Glutamatergic neuron (in vitro differentiated cells): Measurements from ENCODE around the gene INSL6. TPM values are rescaled to one million over a fixed set of nuclear protein-coding genes. Genes with fewer than 3 reads are reported as not detected.

Experiments
- DNase-seq: peaks from one replicate; pipeline ENCODE4 v3.0.0; 2022
- H3K27ac Mint-ChIP-seq: one replicate; pipeline ENCODE4 v1.8.0; 2020; ENCODE audit warnings: mild to moderate bottlenecking, mixed read lengths, inconsistent platforms; ENCODE audit not compliant: unreplicated experiment
- H3K27me3 Mint-ChIP-seq: one replicate; pipeline ENCODE4 v1.8.0; 2020; ENCODE audit warnings: mild to moderate bottlenecking, moderate library complexity, mixed read lengths, inconsistent platforms; ENCODE audit not compliant: unreplicated experiment
- H3K36me3 Mint-ChIP-seq: one replicate; pipeline ENCODE4 v1.8.0; 2020; ENCODE audit warnings: mild to moderate bottlenecking, mixed read lengths, inconsistent platforms; ENCODE audit not compliant: unreplicated experiment
- H3K4me1 Mint-ChIP-seq: one replicate; pipeline ENCODE4 v1.8.0; 2020; ENCODE audit warnings: mild to moderate bottlenecking, low read depth, mixed read lengths, inconsistent platforms; ENCODE audit not compliant: unreplicated experiment
- H3K4me3 Mint-ChIP-seq: one replicate; pipeline ENCODE4 v1.8.0; 2020; ENCODE audit warnings: mild to moderate bottlenecking, mixed read lengths, inconsistent platforms; ENCODE audit not compliant: unreplicated experiment
- H3K9me3 Mint-ChIP-seq: one replicate; pipeline ENCODE4 v1.8.0; 2020; ENCODE audit warnings: mild to moderate bottlenecking, moderate library complexity, mixed read lengths, inconsistent platforms; ENCODE audit not compliant: unreplicated experiment
- total RNA-seq: library from RNA; stranded (reverse); fragmentation: NEBNext Ultra II Directional; extraction: Animal tissue kit (Norgen Biotek cat#: 25700); gene quantifications from one replicate; pipeline ENCODE4 v1.2.1, GENCODE V29; 2021; ENCODE audit not compliant: unreplicated experiment
- TF ChIP-seq, protein P1 (sequence below): fragments of 200-600 bp; sonication (generic); IDR thresholded peaks from one replicate; pipeline ENCODE4 v1.5.0; 2021; ENCODE audit not compliant: partially characterized antibody, unreplicated experiment

The INSL6 gene
- total RNA-seq, 1 donor from 2014 or later = not detected

GRCh38 chr9:5193345-5193744 lies 7.9 kb upstream of the INSL6 start:
- DNase-seq = no peak
- Mint-ChIP-seq H3K27me3 (no peaks in the 10 kb centered on the region), H3K4me3 (no peak overlapping the region), H3K27ac (no peak overlapping the region), H3K36me3 (no peaks in the 10 kb centered on the region), H3K4me1 (no peaks in the 10 kb centered on the region), H3K9me3 (no peaks in the 10 kb centered on the region)
- TF ChIP-seq, protein P1, sequence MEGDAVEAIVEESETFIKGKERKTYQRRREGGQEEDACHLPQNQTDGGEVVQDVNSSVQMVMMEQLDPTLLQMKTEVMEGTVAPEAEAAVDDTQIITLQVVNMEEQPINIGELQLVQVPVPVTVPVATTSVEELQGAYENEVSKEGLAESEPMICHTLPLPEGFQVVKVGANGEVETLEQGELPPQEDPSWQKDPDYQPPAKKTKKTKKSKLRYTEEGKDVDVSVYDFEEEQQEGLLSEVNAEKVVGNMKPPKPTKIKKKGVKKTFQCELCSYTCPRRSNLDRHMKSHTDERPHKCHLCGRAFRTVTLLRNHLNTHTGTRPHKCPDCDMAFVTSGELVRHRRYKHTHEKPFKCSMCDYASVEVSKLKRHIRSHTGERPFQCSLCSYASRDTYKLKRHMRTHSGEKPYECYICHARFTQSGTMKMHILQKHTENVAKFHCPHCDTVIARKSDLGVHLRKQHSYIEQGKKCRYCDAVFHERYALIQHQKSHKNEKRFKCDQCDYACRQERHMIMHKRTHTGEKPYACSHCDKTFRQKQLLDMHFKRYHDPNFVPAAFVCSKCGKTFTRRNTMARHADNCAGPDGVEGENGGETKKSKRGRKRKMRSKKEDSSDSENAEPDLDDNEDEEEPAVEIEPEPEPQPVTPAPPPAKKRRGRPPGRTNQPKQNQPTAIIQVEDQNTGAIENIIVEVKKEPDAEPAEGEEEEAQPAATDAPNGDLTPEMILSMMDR = no peak

- Mint-ChIP-seq H3K27me3 (no peaks in the 10 kb centered on the region), H3K4me3 (no peak overlapping the region), H3K9me3 (no peaks in the 10 kb centered on the region), H3K36me3 (no peaks in the 10 kb centered on the region), H3K4me1 (no peaks in the 10 kb centered on the region), H3K27ac (no peak overlapping the region)
- TF ChIP-seq, protein P1 = no peak
- DNase-seq = no peak
These were observed 6.5 kb upstream of the INSL6 start for GRCh38 chr9:5191985-5192384.

DNA sequence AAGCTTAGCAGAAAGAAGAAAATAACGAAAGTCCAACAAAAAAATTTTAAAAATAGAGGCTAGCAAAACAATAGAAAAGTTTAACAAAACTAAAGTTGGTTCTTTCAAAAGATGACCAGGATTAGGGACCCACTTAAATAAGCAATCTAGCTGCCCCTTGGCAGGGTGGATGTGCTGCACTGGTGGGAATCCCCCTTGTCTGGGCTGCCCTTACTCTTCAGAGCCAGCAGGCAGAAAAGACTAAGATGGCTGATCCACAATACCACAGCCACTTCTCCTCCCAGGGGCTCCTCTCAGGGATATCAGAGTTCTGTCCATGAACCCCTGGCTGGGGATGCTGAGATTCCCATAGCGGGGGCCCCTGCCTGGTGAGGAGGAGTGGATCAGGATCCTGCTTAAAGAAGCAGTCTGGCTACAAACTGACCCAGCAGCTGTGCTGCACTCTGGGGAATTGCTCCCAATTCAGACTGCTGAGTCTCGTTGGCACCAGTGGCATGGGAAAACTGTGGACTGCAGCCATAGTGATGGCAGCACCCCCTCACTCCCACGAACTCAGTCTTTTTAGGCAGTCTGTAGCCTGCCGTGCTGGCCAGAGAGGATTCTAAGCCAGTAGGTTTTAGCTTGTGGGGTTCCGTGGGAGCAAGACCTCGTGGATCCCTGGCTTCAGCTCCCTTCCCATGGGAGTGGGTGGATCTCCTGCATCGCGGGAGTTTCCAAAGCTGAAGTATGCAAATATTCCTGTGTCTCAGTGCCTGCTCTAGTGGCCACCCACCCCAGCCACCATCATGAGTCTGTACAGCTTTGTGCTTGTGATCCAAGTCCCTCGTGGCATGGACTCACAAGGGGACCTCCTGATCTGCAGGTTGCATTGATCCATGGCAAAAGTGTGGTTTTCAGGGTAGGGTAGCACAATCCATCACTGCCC lies 2.9 kb upstream of the INSL6 start:
- H3K4me3 Mint-ChIP-seq = no peak overlapping the region
- DNase-seq = no peak
- H3K4me1 Mint-ChIP-seq = no peaks in the 10 kb centered on the region
- no peaks in the 10 kb centered on the region for H3K27me3 Mint-ChIP-seq
- TF ChIP-seq, protein P1 = no peak
- no peaks in the 10 kb centered on the region for H3K9me3 Mint-ChIP-seq
- no peaks in the 10 kb centered on the region for H3K36me3 Mint-ChIP-seq
- no peak overlapping the region for H3K27ac Mint-ChIP-seq

- DNase-seq = no peak
These were observed 1.2 kb upstream of the INSL6 start for GRCh38 chr9:5186416-5187169.

More at GRCh38 chr9:5186416-5187169, 1.2 kb upstream of the INSL6 start:
- Mint-ChIP-seq H3K27ac (no peak overlapping the region), H3K27me3 (no peaks in the 10 kb centered on the region), H3K4me1 (no peaks in the 10 kb centered on the region), H3K4me3 (no peak overlapping the region), H3K36me3 (no peaks in the 10 kb centered on the region), H3K9me3 (no peaks in the 10 kb centered on the region)
- TF ChIP-seq, protein P1 = peak; percentile 72
